ENCODE data around the gene ALDH4A1. TPM values are rescaled to one million over a fixed set of nuclear protein-coding genes. Genes with fewer than 3 reads are reported as not detected.

The ALDH4A1 gene
- total and polyA plus RNA-seq, 9 of the 15 experiments (the other 6 are each of a cell fraction or from before 2014, with no cell fraction given) = 0.27 to 31.4 (median 16.6) TPM

DNA sequence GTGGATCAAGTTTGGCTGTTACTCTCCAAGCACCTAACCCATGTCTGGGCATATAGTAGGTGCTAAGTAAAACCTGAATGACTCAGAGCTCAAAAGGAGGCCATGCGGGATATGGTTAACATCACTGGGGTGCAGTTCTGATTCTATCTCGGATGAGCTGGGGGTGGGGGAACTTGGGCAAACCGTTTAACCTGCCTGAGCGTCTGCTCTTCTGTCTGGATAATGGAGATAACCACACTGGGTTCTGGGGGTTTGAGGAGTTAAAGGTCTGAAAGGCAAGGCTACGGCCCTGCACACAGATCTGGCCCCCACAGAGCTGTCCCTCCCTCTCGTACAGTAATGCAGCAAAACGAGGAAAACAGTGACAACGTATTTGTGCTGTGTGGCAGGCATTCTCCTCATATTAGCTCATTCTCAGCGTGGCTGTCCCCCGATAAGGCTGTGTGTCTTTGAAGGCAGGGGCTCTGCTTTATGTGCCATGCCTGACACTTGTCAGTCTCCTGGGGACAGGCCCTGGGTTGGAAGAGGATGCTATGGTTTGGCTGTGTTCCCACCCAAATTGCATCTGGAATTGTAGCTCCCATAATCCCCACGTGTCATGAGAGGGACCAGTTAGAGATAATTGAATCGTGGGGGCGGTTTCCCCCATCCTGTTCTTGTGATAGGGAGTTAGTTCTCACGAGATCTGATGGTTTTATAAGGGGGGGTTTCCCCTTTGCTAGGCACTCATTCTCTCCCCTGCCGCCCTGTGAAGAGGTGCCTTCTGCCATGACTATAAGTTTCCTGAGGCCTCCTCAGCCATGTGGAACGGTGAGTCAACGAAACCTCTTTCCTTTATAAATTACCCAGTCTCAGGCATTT is 6.8 kb upstream of the ALDH4A1 start (continued):
- TF ChIP-seq ZNF133 (CRISPR knock-in tag; IDR thresholded peaks at IDR 0.05) (no peak), ARID3B (CRISPR knock-in tag; IDR thresholded peaks at IDR 0.05; ENCODE audit: borderline replicate concordance) (no peak), MTF1 (CRISPR knock-in tag; IDR thresholded peaks at IDR 0.05; ENCODE audit: borderline replicate concordance) (no peak), SLC30A9 (CRISPR knock-in tag; IDR thresholded peaks at IDR 0.05) (no peak), ZEB2 (IDR thresholded peaks at IDR 0.05) (peak; percentile 52; the same call in 1 of the 2 replicates), POLR2G (IDR thresholded peaks at IDR 0.05; ENCODE audit: low read depth, low read length) (no peak), WHSC1 (IDR thresholded peaks at IDR 0.05; ENCODE audit: low read length) (no peak), ZNF518B (CRISPR knock-in tag; IDR thresholded peaks at IDR 0.05) (no peak), TRIM25 (IDR thresholded peaks at IDR 0.05; ENCODE audit: borderline replicate concordance) (no peak), GABPB2 (CRISPR knock-in tag; conservative IDR thresholded peaks at IDR 0.05) (no peak), LEF1 (IDR thresholded peaks at IDR 0.05) (peak; percentile 59; the same call in 1 of the 2 replicates), DEAF1 (CRISPR knock-in tag; IDR thresholded peaks at IDR 0.05) (no peak), SNRNP70 (optimal IDR thresholded peaks at IDR 0.05; ENCODE audit: low read depth, low read length) (no peak), CHD1 (IDR thresholded peaks at IDR 0.05; ENCODE audit: low read length) (no peak), FOXJ2 (tag; IDR thresholded peaks at IDR 0.05) (no peak)
- TF ChIP-seq, protein P1, sequence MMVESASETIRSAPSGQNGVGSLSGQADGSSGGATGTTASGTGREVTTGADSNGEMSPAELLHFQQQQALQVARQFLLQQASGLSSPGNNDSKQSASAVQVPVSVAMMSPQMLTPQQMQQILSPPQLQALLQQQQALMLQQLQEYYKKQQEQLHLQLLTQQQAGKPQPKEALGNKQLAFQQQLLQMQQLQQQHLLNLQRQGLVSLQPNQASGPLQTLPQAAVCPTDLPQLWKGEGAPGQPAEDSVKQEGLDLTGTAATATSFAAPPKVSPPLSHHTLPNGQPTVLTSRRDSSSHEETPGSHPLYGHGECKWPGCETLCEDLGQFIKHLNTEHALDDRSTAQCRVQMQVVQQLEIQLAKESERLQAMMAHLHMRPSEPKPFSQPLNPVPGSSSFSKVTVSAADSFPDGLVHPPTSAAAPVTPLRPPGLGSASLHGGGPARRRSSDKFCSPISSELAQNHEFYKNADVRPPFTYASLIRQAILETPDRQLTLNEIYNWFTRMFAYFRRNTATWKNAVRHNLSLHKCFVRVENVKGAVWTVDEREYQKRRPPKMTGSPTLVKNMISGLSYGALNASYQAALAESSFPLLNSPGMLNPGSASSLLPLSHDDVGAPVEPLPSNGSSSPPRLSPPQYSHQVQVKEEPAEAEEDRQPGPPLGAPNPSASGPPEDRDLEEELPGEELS (CRISPR knock-in tag; IDR thresholded peaks at IDR 0.05; ENCODE audit: borderline replicate concordance) = no peak
